ENCODE data around the gene LGALS12.
"Not testable (repeated sequence)": the region's sequence is repeated elsewhere in the genome, so short reads cannot be mapped to it uniquely, and the experiment has no call there.

LGALS12 gene

DNA sequence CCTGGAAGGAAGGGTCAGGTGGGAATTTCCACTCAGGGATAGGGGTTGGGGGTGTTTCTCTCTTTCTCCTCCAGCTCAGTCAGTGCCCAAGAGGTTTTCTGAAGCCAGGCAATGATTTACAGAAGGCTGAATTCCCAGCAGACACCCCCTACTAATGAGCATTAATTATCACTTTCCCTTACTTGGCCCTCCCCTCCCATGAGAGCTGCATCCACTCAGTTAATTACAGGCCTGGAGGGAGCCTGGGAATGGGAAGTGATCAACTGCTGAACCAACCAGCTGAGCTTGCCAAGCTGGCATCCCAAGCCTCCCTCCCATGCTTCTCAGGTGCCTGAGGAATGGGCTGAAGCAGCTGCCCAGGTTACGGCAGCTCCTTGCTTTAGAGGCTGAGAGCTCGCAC is 992 bp downstream of the LGALS12 start:
- peak; percentile 32 for DNase-seq

DNA sequence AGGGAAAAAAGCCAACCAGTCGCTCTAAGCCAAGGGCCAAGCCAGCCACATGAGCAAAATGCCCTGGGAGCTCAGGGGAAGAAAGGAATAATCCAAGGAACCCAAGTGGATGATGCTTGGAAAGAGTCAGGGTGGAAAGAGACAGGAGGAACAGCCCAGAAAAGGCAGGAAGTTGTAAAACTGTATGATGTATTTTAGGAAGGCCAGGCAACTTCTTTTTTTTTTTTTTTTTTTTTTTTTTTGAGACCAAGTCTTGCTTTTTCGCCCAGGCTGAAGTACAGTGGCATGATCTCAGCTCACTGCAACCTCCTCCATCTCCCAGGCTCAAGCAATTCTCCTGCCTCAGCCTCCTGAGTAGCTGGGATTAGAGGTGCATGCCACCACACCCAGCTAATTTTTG is 1.6 kb downstream of the LGALS12 start:
- no peak for DNase-seq

DNA sequence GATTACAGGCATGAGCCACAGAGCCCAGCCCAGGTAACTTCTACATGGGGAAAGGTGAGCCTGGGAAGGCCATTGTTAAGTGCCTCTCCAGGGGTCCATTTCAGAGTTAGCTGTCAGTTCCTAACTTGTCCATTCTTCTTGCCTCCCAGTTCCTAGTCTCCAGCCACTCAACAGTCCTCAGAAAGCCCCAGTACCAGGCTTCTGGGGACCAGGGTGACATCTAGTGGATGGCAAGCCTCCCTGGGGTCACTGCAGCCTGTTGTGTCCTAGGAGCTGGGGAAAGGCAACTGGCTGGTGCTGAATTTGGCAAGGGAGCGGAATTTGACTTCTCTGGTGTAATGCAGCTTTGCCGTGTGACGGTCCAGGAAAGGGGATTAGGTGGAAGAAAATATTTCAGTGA is 2.1 kb downstream of the LGALS12 start:
- DNase-seq, result no peak

DNA sequence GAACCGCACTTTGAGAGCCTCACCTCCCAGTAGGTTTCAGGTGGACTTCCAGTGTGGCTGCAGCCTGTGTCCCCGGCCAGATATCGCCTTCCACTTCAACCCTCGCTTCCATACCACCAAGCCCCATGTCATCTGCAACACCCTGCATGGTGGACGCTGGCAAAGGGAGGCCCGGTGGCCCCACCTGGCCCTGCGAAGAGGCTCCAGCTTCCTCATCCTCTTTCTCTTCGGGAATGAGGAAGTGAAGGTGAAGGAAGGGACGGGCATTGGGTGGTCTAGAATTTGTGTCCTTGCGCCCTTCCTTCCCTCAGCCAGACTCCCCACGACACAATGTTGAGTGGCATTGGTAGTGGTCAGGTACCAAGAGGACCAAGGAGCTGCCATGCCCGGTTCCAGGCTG is 2.9 kb downstream of the LGALS12 start:
- DNase-seq, result no peak

DNA sequence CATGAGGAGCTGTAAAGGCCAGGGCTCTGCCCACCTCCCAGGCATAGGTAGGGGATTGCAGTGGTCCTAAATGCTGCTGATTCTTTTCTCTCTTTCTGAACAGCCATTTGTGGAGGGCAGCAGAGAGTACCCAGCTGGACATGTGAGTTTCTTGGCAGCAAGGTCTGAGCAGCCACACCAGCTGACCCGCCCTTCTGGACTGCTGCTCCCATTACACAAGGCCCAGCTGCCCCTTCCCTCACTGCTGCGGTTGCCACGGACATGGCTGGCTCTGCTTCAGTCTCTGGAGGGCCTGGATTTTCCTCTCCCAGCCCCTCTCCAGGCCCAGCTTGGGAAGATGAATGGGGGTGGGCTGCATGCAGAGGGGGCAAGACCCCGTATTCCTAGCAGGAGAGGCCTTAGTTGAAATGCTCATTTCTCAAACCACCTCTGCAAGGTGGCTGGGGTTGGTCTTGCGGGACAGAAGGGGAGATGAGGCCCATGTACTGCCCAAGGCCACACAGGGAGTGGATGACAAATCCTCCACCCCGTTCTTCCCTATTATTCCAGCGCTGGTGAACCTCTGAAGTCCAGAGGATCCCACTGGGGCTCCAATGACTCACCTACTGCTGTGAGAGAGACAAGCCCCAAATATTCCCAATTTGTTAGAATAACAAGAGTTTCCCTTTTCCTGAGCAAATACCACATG is 4.6 kb downstream of the LGALS12 start:
- DNase-seq, result no peak

DNA sequence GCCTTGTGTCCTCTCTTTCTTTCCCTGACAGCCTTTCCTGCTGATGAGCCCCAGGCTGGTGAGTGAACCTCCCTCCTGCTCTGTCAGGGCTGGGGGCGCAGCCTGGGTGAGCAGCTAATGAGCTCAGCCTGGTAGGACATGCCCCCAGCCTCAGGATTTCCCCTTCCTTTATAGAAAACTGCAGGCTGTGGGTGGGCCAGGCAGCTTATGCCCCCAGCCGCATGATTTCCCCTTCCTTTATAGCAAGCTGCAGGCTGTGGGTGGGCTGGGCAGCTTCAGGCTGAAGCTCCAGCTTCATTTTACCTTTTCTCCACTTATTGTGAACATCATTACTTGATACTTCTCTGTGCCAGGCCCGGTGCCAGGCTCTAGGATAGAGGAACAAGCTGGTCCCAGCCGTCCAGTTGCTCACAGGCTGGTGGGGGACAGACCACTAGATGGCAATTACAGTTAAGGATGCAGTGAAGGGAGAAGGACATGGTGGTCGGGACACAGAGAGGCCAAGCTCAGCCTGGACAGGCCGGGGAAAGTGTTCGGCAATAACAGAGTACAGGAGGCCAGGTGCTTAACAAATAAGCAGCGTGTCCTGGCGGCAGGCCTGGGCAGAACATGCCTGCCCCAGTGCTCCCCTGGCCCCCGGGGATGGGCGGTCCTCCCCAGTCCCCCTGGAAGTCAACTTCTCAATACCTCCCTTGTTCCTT is 5.3 kb downstream of the LGALS12 start:
- no peak for DNase-seq

DNA sequence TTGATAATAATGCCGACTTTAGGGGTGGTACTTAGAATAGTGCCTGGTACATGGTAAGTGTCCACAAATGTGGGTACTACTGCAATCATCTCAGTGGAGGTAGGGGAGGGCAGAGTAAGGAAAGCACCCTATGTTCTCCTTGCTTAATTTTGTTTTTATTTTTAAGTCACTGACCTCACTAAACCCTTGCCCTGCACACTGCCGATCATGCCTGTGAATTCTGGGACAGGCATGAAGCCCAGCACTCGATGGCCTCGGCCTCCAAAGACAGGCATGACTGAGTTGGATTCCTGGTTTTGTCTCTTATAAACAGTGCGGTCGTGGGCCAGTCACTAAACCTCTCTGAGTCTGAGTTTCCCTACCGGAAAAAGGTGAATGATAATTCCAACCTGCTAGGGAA is 6.9 kb downstream of the LGALS12 start:
- DNase-seq, result no peak

DNA sequence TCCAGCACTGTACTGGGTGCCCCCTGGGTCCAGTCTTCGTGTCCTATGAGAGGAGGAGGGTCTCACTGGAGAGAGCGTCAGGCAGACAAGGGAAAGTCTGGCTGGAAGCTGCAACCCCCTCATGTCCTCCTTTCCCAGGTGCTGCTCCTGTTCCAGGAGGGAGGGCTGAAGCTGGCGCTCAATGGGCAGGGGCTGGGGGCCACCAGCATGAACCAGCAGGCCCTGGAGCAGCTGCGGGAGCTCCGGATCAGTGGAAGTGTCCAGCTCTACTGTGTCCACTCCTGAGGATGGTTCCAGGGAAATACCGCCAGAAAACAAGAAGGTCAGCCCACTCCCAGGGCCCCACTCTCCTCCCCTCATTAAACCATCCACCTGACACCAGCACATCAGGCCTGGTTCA is 10.2 kb downstream of the LGALS12 start:
- DNase-seq, result no peak

DNA sequence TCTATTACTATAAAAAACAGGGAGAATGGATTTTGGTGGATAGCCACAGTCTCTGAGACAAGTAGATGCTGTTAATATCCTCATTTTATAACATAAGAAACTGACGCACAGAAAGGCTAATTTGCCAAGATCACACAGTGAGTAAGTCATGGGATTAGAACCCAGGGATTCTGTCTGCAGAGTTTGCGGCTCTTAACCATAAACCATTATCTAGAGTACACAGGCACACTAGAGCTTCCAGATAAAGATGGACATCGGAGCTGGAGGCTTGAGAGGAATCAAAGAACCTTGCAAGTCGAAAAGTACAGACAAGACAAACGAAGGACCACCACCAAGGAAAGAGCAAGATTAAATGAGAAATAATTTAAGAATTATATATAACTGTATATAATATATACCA is 11.3 kb downstream of the LGALS12 start:
- DNase-seq, result no peak

DNA sequence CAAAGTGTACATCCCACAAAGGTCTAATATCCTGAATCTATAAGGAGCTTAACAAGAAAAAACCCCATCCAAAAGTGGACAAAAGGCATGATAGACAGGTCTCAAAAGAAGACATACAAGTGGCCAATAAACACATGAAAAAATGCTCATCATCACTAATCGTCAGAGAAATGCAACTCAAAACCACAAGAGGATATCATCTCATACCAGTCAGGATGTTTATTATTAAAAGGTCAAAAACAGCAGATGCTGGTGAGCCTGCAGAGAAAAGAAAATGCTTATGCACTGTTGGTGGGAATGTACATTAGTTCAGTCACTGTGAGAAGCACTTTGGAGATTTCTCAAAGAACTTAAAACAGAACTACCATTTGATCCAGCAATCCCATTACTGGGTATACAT is 12.7 kb downstream of the LGALS12 start:
- no peak for DNase-seq

DNA sequence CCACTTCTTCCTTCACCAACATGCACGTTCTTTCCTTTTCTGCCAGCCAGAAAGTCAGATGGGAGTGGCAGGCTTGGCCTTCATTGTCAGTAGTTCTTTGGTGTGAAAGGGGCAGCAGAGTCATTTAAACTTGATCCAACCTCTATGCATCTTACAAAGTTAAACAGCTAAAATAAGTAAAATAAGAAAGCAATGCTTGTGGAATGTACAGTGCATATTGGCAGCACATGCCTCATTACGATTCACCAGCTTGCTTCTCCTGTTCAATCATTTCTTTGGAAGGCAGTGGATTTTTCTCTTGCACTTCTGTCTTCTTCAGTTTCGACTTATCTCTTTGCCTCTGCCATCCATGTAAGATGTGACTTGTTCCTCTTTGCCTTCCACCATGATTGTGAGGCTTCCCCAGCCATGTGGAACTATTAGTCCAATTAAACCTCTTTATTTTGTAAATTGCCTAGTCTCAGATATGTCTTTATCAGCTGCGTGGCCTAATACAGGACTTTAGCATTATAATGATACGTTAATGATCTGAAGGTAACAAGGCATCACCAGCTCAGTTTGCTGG is 14.8 kb downstream of the LGALS12 start:
- no peak for DNase-seq

DNA sequence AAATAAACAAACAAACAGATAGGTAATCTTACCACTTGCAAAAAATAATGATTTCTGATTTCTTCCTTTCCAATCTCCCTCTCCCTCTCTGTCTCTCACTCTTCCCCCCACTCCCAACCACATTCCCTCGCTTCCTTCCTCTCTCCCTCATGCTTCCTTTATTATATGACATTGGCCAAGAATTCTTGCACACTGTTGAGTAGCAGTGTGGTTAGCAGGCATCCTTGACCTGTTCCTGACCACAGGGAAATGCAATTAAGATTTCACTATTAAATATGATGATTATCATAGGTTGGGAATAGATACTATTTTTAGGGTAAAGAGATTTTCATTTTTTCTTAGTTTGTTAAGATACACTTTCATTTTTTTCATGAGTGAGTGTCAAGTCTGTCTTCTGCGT is 16.0 kb downstream of the LGALS12 start:
- no peak for DNase-seq

DNA sequence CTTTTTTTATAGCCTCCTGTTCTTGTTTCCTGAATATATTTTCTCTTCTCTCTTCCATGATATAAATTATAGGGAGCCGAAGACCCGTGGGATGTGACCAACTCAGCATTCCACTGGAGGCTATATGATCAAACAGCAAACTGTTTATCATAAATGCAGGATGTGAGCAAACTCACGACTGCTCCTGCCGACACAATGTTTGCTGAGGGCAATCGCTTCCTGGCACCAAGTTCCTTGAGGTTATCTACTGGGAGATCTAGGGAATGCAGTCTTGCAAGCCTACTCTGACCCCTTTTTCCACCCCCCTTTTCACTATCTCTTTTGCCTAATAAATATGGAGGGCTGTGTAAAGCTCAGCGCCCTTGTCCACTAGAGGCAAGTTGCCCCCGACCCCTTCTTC is 17.3 kb downstream of the LGALS12 start:
- DNase-seq, result no peak

DNA sequence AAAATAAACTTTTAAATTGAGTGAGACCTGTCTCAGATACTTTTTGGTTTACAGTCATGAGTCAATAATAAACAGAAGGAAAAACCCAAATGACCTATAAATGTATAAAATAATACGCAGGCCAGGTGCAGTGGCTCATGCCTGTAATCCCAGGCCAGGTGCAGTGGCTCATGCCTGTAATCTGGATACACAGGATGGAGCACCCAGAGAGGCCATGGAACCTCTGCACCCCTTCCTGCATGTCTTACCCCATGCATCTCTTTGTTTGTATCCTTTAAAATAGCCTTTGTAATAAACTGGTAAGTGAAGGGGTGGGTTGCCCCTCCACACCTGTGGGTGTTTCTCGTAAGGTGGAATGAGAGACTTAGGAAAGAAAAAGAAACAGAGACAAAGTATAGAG is 21.8 kb downstream of the LGALS12 start:
- DNase-seq, result no peak

DNA sequence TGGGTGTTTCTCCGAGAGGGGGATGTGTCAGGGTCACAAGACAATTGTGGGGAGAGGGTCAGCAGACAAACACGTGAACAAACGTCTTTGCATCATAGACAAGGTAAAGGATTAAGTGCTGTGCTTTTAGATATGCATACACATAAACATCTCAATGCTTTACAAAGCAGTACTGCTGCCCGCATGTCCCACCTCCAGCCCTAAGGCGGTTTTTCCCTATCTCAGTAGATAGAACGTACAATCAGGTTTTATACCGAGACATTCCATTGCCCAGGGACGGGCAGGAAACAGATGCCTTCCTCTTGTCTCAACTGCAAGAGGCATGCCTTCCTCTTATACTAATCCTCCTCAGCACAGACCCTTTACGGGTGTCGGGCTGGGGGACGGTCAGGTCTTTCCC is 22.3 kb downstream of the LGALS12 start:
- not testable (repeated sequence) for DNase-seq

DNA sequence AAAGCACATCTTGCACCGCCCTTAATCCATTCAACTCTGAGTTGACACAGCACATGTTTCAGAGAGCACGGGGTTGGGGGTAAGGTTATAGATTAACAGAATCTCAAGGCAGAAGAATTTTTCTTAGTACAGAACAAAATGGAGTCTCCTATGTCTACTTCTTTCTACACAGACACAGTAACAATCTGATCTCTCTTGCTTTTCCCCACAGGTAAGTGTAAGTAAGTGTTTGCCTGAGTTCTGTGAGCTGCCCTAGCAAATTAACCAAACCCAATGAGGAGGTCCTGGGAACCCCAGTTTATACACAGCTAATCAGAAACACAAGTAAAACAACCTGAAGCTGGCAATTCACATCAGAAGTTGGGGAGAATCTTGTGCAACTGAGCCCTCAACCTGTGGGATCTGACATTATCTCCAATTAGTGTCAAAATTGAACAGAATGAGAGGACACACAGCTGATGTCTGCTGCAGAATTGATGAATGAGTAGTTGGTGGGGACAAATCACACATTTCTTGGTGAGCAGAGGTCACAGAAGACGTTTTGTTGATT is 22.9 kb downstream of the LGALS12 start:
- not testable (repeated sequence) for DNase-seq

DNA sequence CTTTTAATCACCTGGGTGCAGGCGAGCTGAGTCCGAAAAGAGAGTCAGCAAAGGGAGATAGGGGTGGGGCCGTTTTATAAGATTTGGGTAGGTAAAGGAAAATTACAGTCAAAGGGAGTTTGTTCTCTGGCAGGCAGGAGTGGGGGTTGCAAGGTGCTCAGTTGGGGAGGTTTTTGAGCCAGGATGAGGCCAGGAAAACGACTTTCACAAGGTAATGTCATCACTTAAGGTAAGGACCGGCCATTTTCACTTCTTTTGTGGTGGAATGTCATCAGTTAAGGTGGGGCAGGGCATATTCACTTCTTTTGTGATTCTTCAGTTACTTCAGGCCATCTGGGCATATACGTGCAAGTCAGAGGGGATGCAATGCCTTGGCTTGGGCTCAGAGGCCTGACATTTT is 23.5 kb downstream of the LGALS12 start:
- DNase-seq, result not testable (repeated sequence)

DNA sequence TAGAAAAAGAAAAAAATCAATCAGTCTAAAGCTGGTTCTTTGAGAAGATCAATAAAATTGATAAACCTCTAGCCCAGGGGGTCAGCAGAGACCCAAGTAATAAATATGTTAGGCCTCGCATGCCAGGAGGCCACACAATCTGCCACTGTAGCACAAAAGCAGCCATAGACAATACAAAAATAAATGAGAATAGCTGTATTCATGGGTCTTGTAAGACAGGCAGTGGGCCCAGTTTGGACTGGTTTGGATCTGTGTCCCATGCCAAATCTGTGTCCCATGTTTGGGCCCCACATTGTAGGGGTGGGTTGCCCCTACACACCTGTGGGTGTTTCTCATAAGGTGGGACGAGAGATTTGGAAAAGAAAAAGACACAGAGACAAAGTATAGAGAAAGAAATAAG is 24.1 kb downstream of the LGALS12 start:
- DNase-seq, result no peak

DNA sequence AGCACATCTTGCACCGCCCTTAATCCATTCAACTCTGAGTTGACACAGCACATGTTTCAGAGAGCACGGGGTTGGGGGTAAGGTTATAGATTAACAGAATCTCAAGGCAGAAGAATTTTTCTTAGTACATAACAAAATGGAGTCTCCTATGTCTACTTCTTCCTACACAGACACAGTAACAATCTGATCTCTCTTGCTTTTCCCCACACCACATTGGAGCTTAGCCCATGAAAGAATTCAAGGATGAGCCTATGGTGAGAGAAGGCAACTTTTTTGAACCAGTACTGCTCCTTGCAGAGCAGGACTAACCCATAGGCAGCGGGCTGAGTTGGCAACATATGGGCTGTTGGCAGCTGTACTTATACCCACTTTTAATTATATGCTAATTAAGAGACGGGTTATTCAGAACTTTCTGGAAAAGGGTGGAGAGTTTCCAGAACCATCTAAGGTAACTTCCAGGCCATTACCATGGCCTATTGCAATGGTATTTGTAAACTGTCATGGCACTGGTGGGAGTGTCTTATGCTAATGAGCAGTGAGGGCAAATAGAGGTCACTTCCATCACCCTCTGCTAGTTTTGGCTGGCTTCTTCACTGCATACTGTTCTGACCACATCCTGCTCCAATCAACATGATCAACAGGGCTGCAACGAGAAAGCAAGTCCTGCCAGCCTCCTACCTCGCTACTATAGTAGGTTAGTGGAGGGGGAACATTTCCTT is 25.3 kb downstream of the LGALS12 start:
- not testable (repeated sequence) for DNase-seq

DNA sequence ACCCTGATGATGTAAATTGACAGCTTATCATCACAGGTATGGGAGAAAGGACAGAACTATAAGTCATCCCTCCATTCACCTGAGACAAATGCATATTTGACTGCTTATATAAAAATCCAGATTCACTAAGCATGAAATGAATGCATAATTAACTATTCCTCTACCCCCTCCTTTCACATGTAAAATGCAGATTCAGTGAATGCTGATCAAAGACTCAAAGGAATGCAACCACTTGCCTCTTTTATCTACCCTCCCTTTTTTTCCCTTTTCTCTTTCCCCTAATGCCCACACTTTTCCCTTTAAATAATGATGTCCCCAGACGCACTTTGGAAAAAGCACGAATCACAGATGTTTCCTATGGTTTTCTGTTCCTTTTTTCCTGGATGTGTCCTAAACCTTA is 26.2 kb downstream of the LGALS12 start:
- DNase-seq, result no peak

DNA sequence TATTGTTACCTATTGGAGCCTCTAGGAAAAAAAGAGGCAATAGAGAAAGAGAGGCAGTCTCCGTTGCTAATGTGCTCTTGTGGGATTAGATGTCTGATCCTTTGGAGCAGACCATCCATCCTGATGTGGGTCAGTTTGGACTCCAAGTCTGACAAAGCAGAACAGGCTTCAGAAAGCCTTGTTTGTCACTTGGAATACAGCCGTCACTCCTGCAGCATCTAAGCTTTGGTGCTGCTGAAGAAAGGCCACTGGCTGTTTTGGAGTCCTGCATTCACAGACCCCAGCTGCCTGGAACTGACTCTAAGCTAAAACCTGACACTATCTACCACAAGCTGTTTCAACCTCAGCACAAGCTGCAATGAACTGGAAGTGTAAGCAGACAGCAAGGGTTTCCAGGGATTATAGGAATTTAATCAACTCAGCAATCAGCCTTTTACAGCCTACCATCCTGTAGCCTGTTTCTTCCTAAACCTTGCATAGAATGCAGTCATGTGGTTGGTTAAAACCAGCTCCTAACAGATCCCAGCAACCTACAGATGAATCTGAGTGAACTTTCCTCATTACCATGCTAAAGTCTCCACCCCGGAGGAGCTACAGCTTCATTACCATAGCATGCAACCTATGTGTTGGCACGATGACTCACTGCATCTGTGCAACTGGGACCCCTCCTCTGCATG is 27.1 kb downstream of the LGALS12 start:
- DNase-seq, result peak; percentile 18

DNA sequence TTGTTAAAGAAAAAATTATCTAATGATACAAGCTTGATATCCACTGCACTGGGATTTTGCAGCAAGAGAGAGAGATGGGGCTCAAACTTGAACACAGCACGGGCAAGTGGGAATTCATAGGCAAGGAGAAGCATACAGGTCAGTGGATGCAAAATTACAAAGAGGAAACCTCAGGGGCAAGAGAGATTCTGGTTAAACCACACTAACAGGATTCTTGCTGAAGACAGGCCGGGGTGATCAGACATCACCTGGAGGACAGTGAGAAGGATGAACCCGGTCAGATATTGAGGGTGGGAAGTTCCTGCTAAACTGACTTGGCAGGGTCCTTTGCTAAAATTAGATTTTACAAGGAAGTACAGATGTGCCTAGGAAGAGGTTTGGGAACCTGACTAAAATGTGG is 28.2 kb downstream of the LGALS12 start:
- DNase-seq, result no peak

DNA sequence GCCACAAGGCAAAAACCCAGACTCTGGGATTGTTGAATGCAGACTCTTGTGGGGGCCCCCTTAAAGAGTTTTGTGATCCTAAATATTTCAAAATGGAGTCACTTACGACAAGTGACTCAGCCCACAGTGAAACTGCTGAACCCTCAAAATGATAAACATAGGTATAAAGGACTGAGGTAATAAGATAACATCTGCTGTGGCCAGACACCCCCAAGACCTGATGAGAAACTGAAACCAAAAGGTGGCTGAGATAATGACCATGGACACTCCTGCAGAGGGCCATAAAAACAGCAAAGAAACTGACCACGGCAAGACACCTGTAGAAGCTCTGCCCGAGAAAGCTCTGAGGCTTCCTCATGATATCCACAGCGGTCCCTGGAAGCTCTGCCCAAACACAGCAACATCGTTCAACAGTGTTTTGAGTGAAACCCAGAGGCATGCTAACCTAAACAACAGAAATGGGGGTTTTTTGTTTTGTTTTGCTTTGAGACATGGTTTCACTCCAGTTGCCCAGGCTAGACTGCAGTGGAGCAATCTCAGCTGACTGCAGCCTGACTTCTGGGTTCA is 29.1 kb downstream of the LGALS12 start:
- no peak for DNase-seq
